ENCODE data around the gene ERCC2.
"Not testable (repeated sequence)": the region's sequence is repeated elsewhere in the genome, so short reads cannot be mapped to it uniquely, and the experiment has no call there.

The ERCC2 gene

DNA sequence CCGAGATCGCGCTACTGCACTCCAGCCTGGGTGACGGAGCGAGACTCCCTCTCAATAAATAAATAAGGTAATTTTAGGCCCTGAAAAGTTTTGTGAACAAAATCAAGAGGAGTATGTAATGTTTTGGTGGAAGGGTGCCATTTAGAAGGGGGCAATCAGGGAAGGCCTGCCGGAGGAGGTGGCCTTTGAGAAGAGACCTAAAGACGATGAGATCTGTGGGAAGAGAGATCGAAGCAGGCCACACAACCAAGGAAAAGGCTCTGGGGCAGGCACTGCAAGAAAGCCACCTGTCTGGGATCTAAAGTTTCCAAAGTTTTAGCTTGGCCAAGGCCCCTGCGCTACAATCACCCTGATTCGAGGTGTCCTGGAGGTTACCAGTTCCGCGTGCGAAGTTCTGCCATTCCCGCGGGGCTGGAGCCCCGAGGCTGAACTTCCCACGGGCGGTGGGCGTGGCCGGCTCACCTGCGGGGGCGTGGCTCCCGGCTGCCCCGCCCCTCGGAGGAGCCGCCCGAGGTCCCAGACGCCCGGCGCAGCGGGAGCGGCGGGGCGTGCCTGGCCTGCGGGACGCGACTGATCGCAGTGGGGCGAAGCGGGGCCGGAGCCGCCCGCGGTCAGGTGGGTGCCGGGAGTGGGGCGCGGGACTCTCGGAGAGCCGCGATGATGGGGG lies 30.0 kb downstream of the ERCC2 start, which contains the start of gene KLC3:
KLC3 (plus strand) TSS at position 519 of the 667 bp plus-strand sequence. CDS start 4,792 bp downstream, outside the sequence.
- POLR2A ChIA-PET = no interaction called here
- CTCF ChIA-PET = no interaction called here
- no peak for TF ChIP-seq FOXA1 (IDR thresholded peaks at IDR 0.05)
- no peak for TF ChIP-seq NFRKB (IDR thresholded peaks at IDR 0.05)
- no peak for TF ChIP-seq BHLHE40 (IDR thresholded peaks at IDR 0.05; ENCODE audit: borderline replicate concordance)
- no peak for TF ChIP-seq TARDBP (IDR thresholded peaks at IDR 0.05)
- no peak for TF ChIP-seq LEF1 (IDR thresholded peaks at IDR 0.05; ENCODE audit: borderline replicate concordance)
- TF ChIP-seq HDGF (IDR thresholded peaks at IDR 0.05; ENCODE audit: borderline replicate concordance) = no peak
- TF ChIP-seq PKNOX1 (IDR thresholded peaks at IDR 0.05) = no peak
- TF ChIP-seq ZNF384 (IDR thresholded peaks at IDR 0.05) = no peak
- no peak for TF ChIP-seq CTBP1 (IDR thresholded peaks at IDR 0.05; ENCODE audit: borderline replicate concordance)
- no peak for TF ChIP-seq ELF4 (IDR thresholded peaks at IDR 0.05)
- no peak for TF ChIP-seq SP1 (IDR thresholded peaks at IDR 0.05)
- TF ChIP-seq FOXM1 (IDR thresholded peaks at IDR 0.05; ENCODE audit: borderline replicate concordance) = no peak
- no peak for TF ChIP-seq FOXK2 (IDR thresholded peaks at IDR 0.05)
- no peak for TF ChIP-seq ARNT (IDR thresholded peaks at IDR 0.05)
- TF ChIP-seq L3MBTL2 (conservative IDR thresholded peaks at IDR 0.05) = no peak
- TF ChIP-seq SUZ12 (IDR thresholded peaks at IDR 0.05) = no peak
- DNase-seq (ENCODE audit: extremely low spot score) = peak; percentile 76

- no peak for DNase-seq (ENCODE audit: extremely low spot score)
- TF ChIP-seq NFRKB (IDR thresholded peaks at IDR 0.05) = no peak
- peak; percentile 62 for TF ChIP-seq ZNF384 (IDR thresholded peaks at IDR 0.05)
- CTCF ChIA-PET = no interaction called here
- POLR2A ChIA-PET = no interaction called here
Observed at GRCh38 chr19:45339629-45340028, 30.7 kb downstream of the ERCC2 start.

DNA sequence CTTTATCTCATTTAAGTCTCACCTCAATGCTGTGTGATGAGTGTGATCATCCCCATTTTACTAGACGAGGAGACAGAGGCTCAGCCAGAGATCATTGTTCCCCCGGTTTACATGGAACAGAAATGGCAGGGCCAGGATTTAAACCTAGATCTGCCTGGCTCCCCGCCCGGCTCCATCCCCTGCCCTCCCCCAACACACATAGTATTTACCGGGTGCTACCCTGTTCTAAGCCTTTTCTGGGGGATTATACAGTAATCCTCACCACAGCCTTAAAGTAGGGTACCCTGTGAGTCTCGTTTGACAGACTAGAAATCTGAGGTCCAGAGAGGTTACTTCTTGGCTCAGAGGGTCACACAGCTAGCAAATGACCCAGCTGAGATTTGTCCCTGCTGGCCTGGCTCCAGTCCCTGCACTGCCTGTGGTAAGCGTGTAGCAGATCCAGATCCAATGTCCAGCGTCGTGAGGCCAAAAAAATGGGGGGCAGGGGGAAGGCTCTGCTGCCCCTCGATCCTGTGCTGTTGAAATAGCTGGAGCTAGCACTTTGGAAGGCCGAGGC lies 33.6 kb downstream of the ERCC2 start:
- TF ChIP-seq ZNF384 (IDR thresholded peaks at IDR 0.05) = no peak
- no peak for TF ChIP-seq LEF1 (IDR thresholded peaks at IDR 0.05; ENCODE audit: borderline replicate concordance)
- no peak for TF ChIP-seq BHLHE40 (IDR thresholded peaks at IDR 0.05; ENCODE audit: borderline replicate concordance)
- TF ChIP-seq ELF4 (IDR thresholded peaks at IDR 0.05) = no peak
- no peak for TF ChIP-seq TARDBP (IDR thresholded peaks at IDR 0.05)
- no peak for TF ChIP-seq NFRKB (IDR thresholded peaks at IDR 0.05)
- TF ChIP-seq SUZ12 (IDR thresholded peaks at IDR 0.05) = no peak
- TF ChIP-seq FOXK2 (IDR thresholded peaks at IDR 0.05) = no peak
- TF ChIP-seq CTBP1 (IDR thresholded peaks at IDR 0.05; ENCODE audit: borderline replicate concordance) = no peak
- TF ChIP-seq SP1 (IDR thresholded peaks at IDR 0.05) = no peak
- TF ChIP-seq L3MBTL2 (conservative IDR thresholded peaks at IDR 0.05) = no peak
- TF ChIP-seq FOXA1 (IDR thresholded peaks at IDR 0.05) = no peak
- no peak for TF ChIP-seq ARNT (IDR thresholded peaks at IDR 0.05)
- TF ChIP-seq PKNOX1 (IDR thresholded peaks at IDR 0.05) = no peak
- no peak for TF ChIP-seq FOXM1 (IDR thresholded peaks at IDR 0.05; ENCODE audit: borderline replicate concordance)
- no peak for DNase-seq (ENCODE audit: extremely low spot score)
- ChIA-PET POLR2A (no interaction called here), CTCF (no interaction called here)

DNA sequence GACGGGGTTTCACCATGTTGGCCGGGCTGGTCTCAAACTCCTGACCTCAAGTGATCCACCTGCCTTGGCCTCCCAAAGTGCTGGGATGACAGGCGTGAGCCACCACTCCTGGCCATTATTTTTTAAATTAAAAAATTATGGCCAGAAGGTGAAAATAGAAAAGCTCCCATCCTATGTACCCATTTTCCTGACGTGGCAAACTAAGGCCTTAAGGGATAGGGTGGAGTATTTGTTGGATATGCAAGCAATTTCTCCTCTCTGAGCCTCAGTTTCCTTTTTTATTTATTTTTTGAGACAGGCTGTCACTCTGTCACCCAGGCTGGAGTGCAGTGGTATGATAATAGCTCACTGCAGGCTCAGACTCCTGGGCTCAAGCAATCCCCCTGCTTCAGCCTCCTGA lies 35.5 kb downstream of the ERCC2 start:
- POLR2A ChIA-PET; CTCF ChIA-PET; DNase-seq (ENCODE audit: extremely low spot score): not testable (repeated sequence)

GRCh38 chr19:45333609-45334303 lies 36.6 kb downstream of the ERCC2 start:
- ChIA-PET POLR2A (no interaction called here), CTCF (interaction anchor here (0.6 to 0.7 kb wide), 2 partner anchors 47 to 64 kb away, joined by 3 to 7 read pairs; no protein-coding TSS in a partner anchor)
- TF ChIP-seq HDGF (IDR thresholded peaks at IDR 0.05; ENCODE audit: borderline replicate concordance) (no peak), NFRKB (IDR thresholded peaks at IDR 0.05) (no peak), BHLHE40 (IDR thresholded peaks at IDR 0.05; ENCODE audit: borderline replicate concordance) (no peak), ZNF384 (IDR thresholded peaks at IDR 0.05) (0 out of 2 replicates have a peak, but pooled peaks have one; percentile 30), SUZ12 (IDR thresholded peaks at IDR 0.05) (no peak), ARNT (IDR thresholded peaks at IDR 0.05) (no peak), LEF1 (IDR thresholded peaks at IDR 0.05; ENCODE audit: borderline replicate concordance) (no peak), FOXM1 (IDR thresholded peaks at IDR 0.05; ENCODE audit: borderline replicate concordance) (no peak), FOXK2 (IDR thresholded peaks at IDR 0.05) (no peak), ELF4 (IDR thresholded peaks at IDR 0.05) (no peak), L3MBTL2 (conservative IDR thresholded peaks at IDR 0.05) (no peak), TARDBP (IDR thresholded peaks at IDR 0.05) (no peak), CTBP1 (IDR thresholded peaks at IDR 0.05; ENCODE audit: borderline replicate concordance) (peak; percentile 47), SP1 (IDR thresholded peaks at IDR 0.05) (no peak), FOXA1 (IDR thresholded peaks at IDR 0.05) (no peak)

DNA sequence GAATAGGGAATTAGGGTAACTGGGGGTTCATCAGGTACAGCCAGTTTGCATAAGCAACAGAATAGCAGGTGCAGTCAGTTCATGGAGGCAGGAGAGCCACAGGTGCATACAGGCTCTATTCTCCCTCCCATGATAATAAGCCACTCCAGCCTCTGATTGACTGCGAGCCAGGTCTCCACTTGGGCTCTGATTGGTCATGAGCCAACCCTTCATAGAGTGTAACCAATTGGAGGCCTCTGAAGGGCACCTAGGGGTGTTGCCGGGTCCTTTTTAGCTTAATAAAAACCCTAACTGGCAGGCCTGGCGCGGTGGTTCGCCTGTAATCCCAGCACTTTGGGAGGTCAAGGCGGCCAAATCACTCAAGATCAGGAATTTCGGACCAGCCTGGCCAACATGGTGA lies 39.0 kb downstream of the ERCC2 start:
- peak; percentile 61 for DNase-seq (ENCODE audit: extremely low spot score)
- ChIA-PET CTCF (no interaction called here), POLR2A (no interaction called here)
- TF ChIP-seq PKNOX1 (IDR thresholded peaks at IDR 0.05) (peak; percentile 95), NFRKB (IDR thresholded peaks at IDR 0.05) (no peak)

More at GRCh38 chr19:45333609-45334303, 36.6 kb downstream of the ERCC2 start:
- DNase-seq (ENCODE audit: extremely low spot score) = no peak

Measured in HEK293T (cell line).